Measurements from ENCODE around the gene RAPGEFL1.

- TF ChIP-seq EZH2 (IDR thresholded peaks at IDR 0.05) (no peak), POLR2AphosphoS5 (IDR thresholded peaks at IDR 0.05; ENCODE audit: borderline replicate concordance, low read depth, low read length) (no peak)
These were observed 19.3 kb upstream of the RAPGEFL1 start for GRCh38 chr17:40157973-40158372.

All from SK-N-MC (cell line).